Measurements from ENCODE around the gene HK1. TPM values are rescaled to one million over a fixed set of nuclear protein-coding genes. Genes with fewer than 3 reads are reported as not detected.

Gene HK1
- total and polyA plus RNA-seq, 2 donors (not counting 1 experiment from before 2014, with no cell fraction given), result 60.6 to 172 TPM

GRCh38 chr10:69285699-69286098, 7.4 kb downstream of the HK1 start:
- Histone ChIP-seq H4K20me1 (ENCODE audit: control insufficient read depth, extremely low read depth, insufficient read depth, low read length) (no peaks in the 10 kb centered on the region), H3K4me1 (ENCODE audit: control insufficient read depth, extremely low read depth, insufficient read depth, low read length) (no peaks in the 10 kb centered on the region), H3K36me3 (ENCODE audit: control insufficient read depth, insufficient read depth, low read length) (no peaks in the 10 kb centered on the region), H3K27ac (ENCODE audit: insufficient read depth, low read length) (no peak overlapping the region), H3K9me3 (ENCODE audit: control insufficient read depth, insufficient read depth, low read depth, low read length) (no peaks in the 10 kb centered on the region), H3K79me2 (ENCODE audit: control insufficient read depth, insufficient read depth, low read length) (no peaks in the 10 kb centered on the region), H3K9ac (ENCODE audit: insufficient read depth, low read length) (no peak overlapping the region), H3K27me3 (ENCODE audit: control insufficient read depth, insufficient read depth, low read length) (peaks cover 8% of the 10 kb centered on the region), H3K4me2 (ENCODE audit: extremely low read depth, insufficient read depth, low read length) (no peak overlapping the region), H2AFZ (ENCODE audit: low read length) (no peak overlapping the region), H3K4me3 (replicated peaks in 1 of 4; ENCODE audit: control extremely low read depth in 1 of 4, insufficient read depth in 1 of 4, low read depth in 3 of 4, low read length in 4 of 4) (no peak overlapping the region)
- no peak for DNase-seq (ENCODE audit: low read depth in 2 of 2)
- no peak for TF ChIP-seq CTCF (conservative IDR thresholded peaks at IDR 0.05 in 1 of 2, IDR thresholded peaks at IDR 0.05 in 1 of 2; ENCODE audit: low read depth in 1 of 2, low read length in 2 of 2)
- TF ChIP-seq EZH2 (IDR thresholded peaks at IDR 0.05; ENCODE audit: low read length, missing control alignments), result no peak

GRCh38 chr10:69287181-69287580, 8.9 kb downstream of the HK1 start:
- DNase-seq (ENCODE audit: low read depth in 2 of 2), result no peak
- H4K20me1 ChIP-seq (ENCODE audit: control insufficient read depth, extremely low read depth, insufficient read depth, low read length), result no peaks in the 10 kb centered on the region
- no peaks in the 10 kb centered on the region for H3K79me2 ChIP-seq (ENCODE audit: control insufficient read depth, insufficient read depth, low read length)
- TF ChIP-seq EZH2 (IDR thresholded peaks at IDR 0.05; ENCODE audit: low read length, missing control alignments) (no peak), CTCF (conservative IDR thresholded peaks at IDR 0.05 in 1 of 2, IDR thresholded peaks at IDR 0.05 in 1 of 2; ENCODE audit: low read depth in 1 of 2, low read length in 2 of 2) (no peak)
- H3K4me2 ChIP-seq (ENCODE audit: extremely low read depth, insufficient read depth, low read length), result no peak overlapping the region
- H3K27ac ChIP-seq (ENCODE audit: insufficient read depth, low read length), result no peak overlapping the region
- peaks cover 13% of the 10 kb centered on the region for H3K27me3 ChIP-seq (ENCODE audit: control insufficient read depth, insufficient read depth, low read length)
- no peaks in the 10 kb centered on the region for H3K9me3 ChIP-seq (ENCODE audit: control insufficient read depth, insufficient read depth, low read depth, low read length)
- no peaks in the 10 kb centered on the region for H3K4me1 ChIP-seq (ENCODE audit: control insufficient read depth, extremely low read depth, insufficient read depth, low read length)
- no peak overlapping the region for H2AFZ ChIP-seq (ENCODE audit: low read length)
- no peak overlapping the region for H3K9ac ChIP-seq (ENCODE audit: insufficient read depth, low read length)
- H3K36me3 ChIP-seq (ENCODE audit: control insufficient read depth, insufficient read depth, low read length), result no peaks in the 10 kb centered on the region
- no peak overlapping the region for H3K4me3 ChIP-seq (replicated peaks in 1 of 4; ENCODE audit: control extremely low read depth in 1 of 4, insufficient read depth in 1 of 4, low read depth in 3 of 4, low read length in 4 of 4)

- no peak overlapping the region for H3K4me3 ChIP-seq (replicated peaks in 1 of 4; ENCODE audit: control extremely low read depth in 1 of 4, insufficient read depth in 1 of 4, low read depth in 3 of 4, low read length in 4 of 4)
- H4K20me1 ChIP-seq (ENCODE audit: control insufficient read depth, extremely low read depth, insufficient read depth, low read length), result no peaks in the 10 kb centered on the region
- H3K27ac ChIP-seq (ENCODE audit: insufficient read depth, low read length), result no peak overlapping the region
- no peak overlapping the region for H3K9ac ChIP-seq (ENCODE audit: insufficient read depth, low read length)
- no peak for TF ChIP-seq EZH2 (IDR thresholded peaks at IDR 0.05; ENCODE audit: low read length, missing control alignments)
- no peak for TF ChIP-seq CTCF (conservative IDR thresholded peaks at IDR 0.05 in 1 of 2, IDR thresholded peaks at IDR 0.05 in 1 of 2; ENCODE audit: low read depth in 1 of 2, low read length in 2 of 2)
- no peak overlapping the region for H2AFZ ChIP-seq (ENCODE audit: low read length)
- no peak for DNase-seq (ENCODE audit: low read depth in 2 of 2)
- no peaks in the 10 kb centered on the region for H3K4me1 ChIP-seq (ENCODE audit: control insufficient read depth, extremely low read depth, insufficient read depth, low read length)
- H3K79me2 ChIP-seq (ENCODE audit: control insufficient read depth, insufficient read depth, low read length), result no peaks in the 10 kb centered on the region
- no peaks in the 10 kb centered on the region for H3K9me3 ChIP-seq (ENCODE audit: control insufficient read depth, insufficient read depth, low read depth, low read length)
- H3K36me3 ChIP-seq (ENCODE audit: control insufficient read depth, insufficient read depth, low read length), result no peaks in the 10 kb centered on the region
- H3K27me3 ChIP-seq (ENCODE audit: control insufficient read depth, insufficient read depth, low read length), result peaks cover 14% of the 10 kb centered on the region
- H3K4me2 ChIP-seq (ENCODE audit: extremely low read depth, insufficient read depth, low read length), result no peak overlapping the region
Measured at GRCh38 chr10:69290993-69291392, 12.7 kb downstream of the HK1 start.
